Thoracic aorta (tissue), 2 donors: ENCODE measurements around the gene SRCAP. TPM values are rescaled to one million over a fixed set of nuclear protein-coding genes. Genes with fewer than 3 reads are reported as not detected.

Experiments used
- ATAC-seq: fragments of 150-250 bp; one replicate; pipeline ENCODE4 v1.8.0; 2017; ENCODE audit warnings: low read depth; ENCODE audit not compliant: insufficient number of reproducible peaks, low FRiP score
- DNase-seq: peaks from one replicate; pipeline ENCODE4 v3.0.0-alpha.2; 2020; ENCODE audit warnings: low spot score
- H3K27ac ChIP-seq, 2 donors: fragments of 200-600 bp; sonication (generic); 1 replicate in 1 of 2; 2 replicates in 1 of 2; pipeline ENCODE4 v1.5.1; 2016; ENCODE audit warnings: mild to moderate bottlenecking in 2 of 2, moderate library complexity in 2 of 2
- H3K27me3 ChIP-seq: fragments of 200-600 bp; sonication (generic); replicated peaks from 2 replicates; pipeline ENCODE4 v1.6.0; 2016; ENCODE audit warnings: mild to moderate bottlenecking; ENCODE audit not compliant: insufficient read depth
- H3K36me3 ChIP-seq: fragments of 200-600 bp; sonication (generic); one replicate; pipeline ENCODE4 v1.5.1; 2016
- H3K4me1 ChIP-seq, 2 donors: fragments of 200-600 bp; sonication (generic); 1 replicate in 1 of 2; 2 replicates in 1 of 2; pipeline versions ENCODE4 v1.5.1 to v1.6.0; 2016; ENCODE audit warnings: low read depth in 2 of 2, mild to moderate bottlenecking in 1 of 2; ENCODE audit not compliant: control insufficient read depth in 1 of 2
- H3K4me3 ChIP-seq: fragments of 200-600 bp; sonication (generic); 2 replicates; pipeline ENCODE4 v1.5.1; 2016; ENCODE audit warnings: mild to moderate bottlenecking
- H3K9me3 ChIP-seq: fragments of 200-600 bp; sonication (generic); 2 replicates; pipeline ENCODE4 v1.5.1; 2016
- CTCF ChIP-seq: fragments of 200-600 bp; sonication (generic); IDR thresholded peaks from one replicate; pipeline ENCODE4 v1.5.1; 2019; ENCODE audit warnings: antibody characterized with exemption
- total RNA-seq, 2 donors: library from RNA; depleted of rRNA; stranded (reverse); fragments of >200 nt; gene quantifications; one replicate each; pipeline versions ENCODE4 v1.1.0 to v1.2.3, GENCODE V29; 2016

SRCAP gene
- total RNA-seq, 2 donors from 2014 or later = 39.9 to 86.1 TPM

GRCh38 chr16:30722916-30723315, 23.9 kb downstream of the SRCAP start:
- Histone ChIP-seq H3K36me3 (peaks cover 63% of the 10 kb centered on the region), H3K27ac (no peak overlapping the region), H3K9me3 (no peaks in the 10 kb centered on the region), H3K27me3 (no peaks in the 10 kb centered on the region), H3K4me3 (no peak overlapping the region), H3K4me1 (no peaks in the 10 kb centered on the region)
- no peak for ATAC-seq
- no peak for TF ChIP-seq CTCF
- DNase-seq = no peak

GRCh38 chr16:30723725-30724355, 24.9 kb downstream of the SRCAP start:
- no peak for DNase-seq
- no peak for ATAC-seq

GRCh38 chr16:30724641-30725417, 25.9 kb downstream of the SRCAP start:
- H3K36me3 ChIP-seq = peaks cover 61% of the 10 kb centered on the region
- no peak for DNase-seq

More at GRCh38 chr16:30723725-30724355, 24.9 kb downstream of the SRCAP start:
- Histone ChIP-seq H3K9me3 (no peaks in the 10 kb centered on the region), H3K4me3 (no peak overlapping the region), H3K36me3 (peaks cover 57% of the 10 kb centered on the region), H3K27me3 (no peaks in the 10 kb centered on the region), H3K27ac (no peak overlapping the region), H3K4me1 (no peaks in the 10 kb centered on the region)
- TF ChIP-seq CTCF = no peak

GRCh38 chr16:30725418-30725792, 26.4 kb downstream of the SRCAP start:
- DNase-seq (no peak), ATAC-seq (no peak)
- Histone ChIP-seq H3K36me3 (peaks cover 59% of the 10 kb centered on the region), H3K27ac (no peak overlapping the region), H3K4me1 (no peaks in the 10 kb centered on the region), H3K9me3 (no peaks in the 10 kb centered on the region), H3K27me3 (no peaks in the 10 kb centered on the region), H3K4me3 (no peak overlapping the region)
- no peak for TF ChIP-seq CTCF

More at GRCh38 chr16:30724641-30725417, 25.9 kb downstream of the SRCAP start:
- Histone ChIP-seq H3K27ac (no peak overlapping the region), H3K9me3 (no peaks in the 10 kb centered on the region), H3K27me3 (no peaks in the 10 kb centered on the region), H3K4me1 (no peaks in the 10 kb centered on the region), H3K4me3 (no peak overlapping the region)
- no peak for TF ChIP-seq CTCF
- ATAC-seq = no peak

GRCh38 chr16:30728321-30728720, 29.4 kb downstream of the SRCAP start:
- no peaks in the 10 kb centered on the region for H3K27me3 ChIP-seq
- ATAC-seq = no peak
- H3K4me1 ChIP-seq = no peaks in the 10 kb centered on the region
- H3K4me3 ChIP-seq = no peak overlapping the region
- H3K9me3 ChIP-seq = no peaks in the 10 kb centered on the region
- no peak for TF ChIP-seq CTCF
- peaks cover 55% of the 10 kb centered on the region for H3K36me3 ChIP-seq
- H3K27ac ChIP-seq = no peak overlapping the region
- no peak for DNase-seq
